ENCODE measurements around the gene MRPL12.

Gene MRPL12

DNA sequence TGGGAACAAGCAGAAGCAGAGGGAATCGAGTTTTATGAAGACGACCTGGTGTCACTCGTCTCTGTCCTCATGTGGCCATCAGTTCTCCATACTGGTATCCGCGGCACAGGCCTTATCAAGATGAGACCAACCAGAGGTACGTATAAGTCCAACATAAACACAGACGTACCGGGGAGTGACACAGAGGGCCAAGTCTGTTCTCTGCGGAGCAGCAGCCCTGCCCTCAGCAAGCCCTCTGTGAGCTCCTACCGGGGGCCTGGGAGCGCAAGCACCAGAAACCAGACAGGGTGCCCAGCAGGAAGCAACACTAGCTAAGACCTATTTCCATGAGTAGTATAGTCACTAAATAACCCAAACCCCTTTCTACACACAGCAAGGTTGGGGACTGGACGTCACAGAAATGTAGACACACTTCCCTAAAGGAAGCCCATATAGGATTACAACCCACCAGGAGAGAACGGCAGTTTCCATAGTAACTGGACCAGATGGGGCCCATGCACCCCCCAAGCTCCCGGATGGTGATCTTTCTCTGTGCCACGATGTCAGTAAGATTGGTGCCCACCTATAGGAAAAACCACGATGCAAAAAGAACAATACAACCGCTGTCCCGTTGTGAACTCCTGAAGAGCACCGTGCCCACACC lies 20.5 kb upstream of the MRPL12 start:
- no peak for DNase-seq (ENCODE audit: low read depth in 3 of 3)

DNA sequence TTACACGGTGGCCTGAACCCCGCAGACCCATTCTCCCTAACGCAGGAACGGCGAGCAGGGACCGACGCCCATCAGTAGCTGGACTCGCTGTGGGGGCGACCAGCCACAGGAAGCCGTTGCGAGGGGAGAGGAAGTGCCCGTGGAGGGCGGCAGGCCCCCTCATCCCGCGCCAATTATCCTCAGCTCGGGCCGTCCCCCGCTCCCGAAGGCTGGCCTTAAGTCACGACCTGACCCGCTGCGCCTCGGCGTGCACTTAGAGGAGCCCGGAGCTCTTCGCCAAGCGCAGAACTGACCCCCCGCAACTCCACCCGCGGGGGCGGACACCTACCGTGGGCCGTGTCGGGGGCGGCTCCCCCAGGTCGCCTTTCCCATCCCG lies 20.0 kb upstream of the MRPL12 start:
- no peak for DNase-seq (ENCODE audit: low read depth in 3 of 3)

GRCh38 chr17:81683584-81684441 lies 19.4 kb upstream of the MRPL12 start, which contains the start of the genes ARL16 and HGS:
Gene ARL16, minus strand, starts transcription at chr17:81683797. Its CDS starts 44 bp downstream, at chr17:81683753.
Gene HGS, plus strand, starts transcription at chr17:81684011. Its CDS starts 56 bp downstream, at chr17:81684067.
- peak; percentile 95 to 97 (median 95) for DNase-seq (ENCODE audit: low read depth in 3 of 3)

- DNase-seq (ENCODE audit: low read depth in 3 of 3), result no peak
Measured at GRCh38 chr17:81684442-81684911, 18.7 kb upstream of the MRPL12 start.

GRCh38 chr17:81685108-81685507 lies 18.1 kb upstream of the MRPL12 start:
- DNase-seq (ENCODE audit: low read depth in 3 of 3), result peak; percentile 31 to 61 (median 45)

DNA sequence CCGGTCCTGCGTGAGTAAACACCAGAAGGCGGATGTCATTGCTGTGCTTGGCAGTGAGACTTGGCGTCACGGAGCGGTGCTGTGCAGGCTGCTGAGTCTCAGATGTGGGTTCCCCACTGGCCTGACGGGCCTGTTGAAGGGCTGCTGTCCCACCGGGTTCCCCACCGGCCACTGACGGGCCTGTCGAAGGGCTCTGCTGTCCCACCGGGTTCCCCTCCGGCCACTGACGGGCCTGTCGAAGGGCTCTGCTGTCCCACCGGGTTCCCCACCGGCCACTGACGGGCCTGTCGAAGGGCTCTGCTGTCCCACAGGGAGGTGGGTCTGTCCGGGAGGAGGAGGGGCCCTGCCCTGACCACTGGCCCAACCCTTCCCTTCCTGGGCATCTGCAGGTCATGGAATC lies 16.6 kb upstream of the MRPL12 start:
- DNase-seq (ENCODE audit: low read depth in 3 of 3), result no peak

- DNase-seq (ENCODE audit: low read depth in 3 of 3), result no peak
Measured at GRCh38 chr17:81687770-81688541, 15.2 kb upstream of the MRPL12 start.

DNA sequence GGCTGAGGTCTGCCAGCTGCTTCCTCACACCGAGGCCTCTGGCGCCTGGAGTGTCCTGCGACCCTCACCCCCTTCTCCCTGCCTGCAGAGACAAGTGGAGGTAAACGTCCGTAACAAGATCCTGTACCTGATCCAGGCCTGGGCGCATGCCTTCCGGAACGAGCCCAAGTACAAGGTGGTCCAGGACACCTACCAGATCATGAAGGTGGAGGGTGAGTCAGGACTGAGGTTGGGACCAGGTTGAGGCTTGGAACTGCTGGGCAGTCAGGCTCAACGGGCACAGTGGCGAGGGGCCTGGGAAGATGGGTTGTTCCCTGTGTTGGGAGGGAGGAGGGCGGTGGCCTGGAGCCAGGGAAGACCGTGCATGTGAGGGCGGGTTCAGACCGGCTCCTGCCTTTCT lies 14.6 kb upstream of the MRPL12 start:
- no peak for DNase-seq (ENCODE audit: low read depth in 3 of 3)

DNA sequence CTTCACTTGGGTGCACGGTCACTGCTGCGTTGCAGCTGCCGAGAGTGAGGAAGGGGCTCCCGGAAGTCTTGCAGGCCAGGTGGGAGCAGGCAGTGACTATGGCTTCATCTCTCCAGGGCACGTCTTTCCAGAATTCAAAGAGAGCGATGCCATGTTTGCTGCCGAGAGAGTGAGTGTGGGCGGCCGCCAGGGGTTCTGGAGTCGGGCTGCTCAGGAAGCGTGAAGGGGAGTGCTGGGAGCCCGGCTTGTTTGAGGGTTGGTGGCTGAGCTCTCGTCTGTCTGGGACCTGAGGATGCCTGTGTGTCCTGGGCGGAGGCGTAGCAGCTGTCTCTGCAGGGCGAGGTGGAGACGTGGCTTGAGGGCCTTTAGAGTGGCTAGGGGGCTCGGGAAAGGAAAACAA lies 13.1 kb upstream of the MRPL12 start:
- no peak for DNase-seq (ENCODE audit: low read depth in 3 of 3)

- DNase-seq (ENCODE audit: low read depth in 3 of 3), result no peak
Measured at GRCh38 chr17:81690549-81690948, 12.6 kb upstream of the MRPL12 start.

GRCh38 chr17:81691196-81691595 lies 12.0 kb upstream of the MRPL12 start:
- no peak for DNase-seq (ENCODE audit: low read depth in 3 of 3)

- DNase-seq (ENCODE audit: low read depth in 3 of 3), result no peak
Measured at GRCh38 chr17:81691608-81692007, 11.6 kb upstream of the MRPL12 start.

GRCh38 chr17:81693509-81694210 lies 9.5 kb upstream of the MRPL12 start:
- no peak for DNase-seq (ENCODE audit: low read depth in 3 of 3)

GRCh38 chr17:81694810-81695209 lies 8.4 kb upstream of the MRPL12 start:
- DNase-seq (ENCODE audit: low read depth in 3 of 3), result no peak

GRCh38 chr17:81695211-81695610 lies 8.0 kb upstream of the MRPL12 start:
- DNase-seq (ENCODE audit: low read depth in 3 of 3), result no peak

GRCh38 chr17:81695801-81696200 lies 7.4 kb upstream of the MRPL12 start:
- DNase-seq (ENCODE audit: low read depth in 3 of 3), result no peak

GRCh38 chr17:81696218-81696941 lies 6.8 kb upstream of the MRPL12 start:
- DNase-seq (ENCODE audit: low read depth in 3 of 3), result no peak

GRCh38 chr17:81697261-81698044 lies 5.7 kb upstream of the MRPL12 start:
- no peak for DNase-seq (ENCODE audit: low read depth in 3 of 3)

GRCh38 chr17:81700353-81701287 lies 2.5 kb upstream of the MRPL12 start:
- DNase-seq (ENCODE audit: low read depth in 3 of 3), result no peak
